AG09319 (cell line): ENCODE measurements around the gene ASIC3.

Experiments used
- DNase-seq: peaks from one replicate; pipeline ENCODE4 v3.0.0-alpha.2; 2010; ENCODE audit warnings: low read depth; ENCODE audit errors: extremely low read depth
- CTCF ChIP-seq: IDR thresholded peaks from 2 replicates; pipeline ENCODE4 v1.5.1; 2011; ENCODE audit warnings: low read depth, mild to moderate bottlenecking, inconsistent platforms, low read length, moderate library complexity

Gene ASIC3

DNA sequence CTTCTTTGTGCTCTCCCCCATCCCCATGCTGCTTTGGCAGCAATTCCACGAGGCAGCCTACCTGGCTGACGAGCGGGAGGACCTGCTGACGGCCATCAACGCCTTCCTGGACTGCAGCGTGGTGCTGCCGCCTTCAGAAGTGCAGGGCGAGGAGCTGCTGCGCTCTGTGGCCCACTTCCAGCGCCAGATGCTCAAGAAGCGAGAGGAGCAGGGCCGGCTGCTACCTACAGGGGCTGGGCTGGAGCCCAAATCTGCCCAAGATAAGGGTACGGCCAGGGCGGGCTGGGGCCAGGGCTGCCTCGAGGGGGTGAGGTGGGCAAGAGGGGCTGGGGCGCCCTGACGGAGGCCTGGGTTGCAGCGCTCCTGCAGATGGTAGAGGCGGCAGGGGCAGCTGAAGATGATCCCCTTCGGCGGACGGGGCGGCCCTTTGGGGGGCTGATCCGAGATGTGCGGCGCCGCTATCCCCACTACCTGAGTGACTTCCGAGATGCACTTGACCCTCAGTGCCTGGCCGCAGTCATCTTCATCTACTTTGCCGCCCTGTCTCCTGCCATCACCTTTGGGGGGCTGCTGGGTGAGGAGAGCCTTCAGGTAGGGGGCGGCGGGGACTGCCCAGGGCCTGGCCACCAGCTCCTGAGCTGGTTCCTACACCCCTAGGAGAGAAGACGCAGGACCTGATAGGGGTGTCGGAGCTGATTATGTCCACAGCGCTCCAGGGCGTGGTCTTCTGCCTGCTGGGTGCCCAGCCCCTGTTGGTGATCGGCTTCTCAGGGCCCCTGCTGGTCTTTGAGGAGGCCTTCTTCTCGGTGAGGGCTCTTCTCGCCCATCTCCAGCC lies 22.9 kb downstream of the ASIC3 start:
- TF ChIP-seq CTCF = no peak
- no peak for DNase-seq

GRCh38 chr7:151073990-151074389 lies 25.7 kb downstream of the ASIC3 start:
- TF ChIP-seq CTCF = no peak
- DNase-seq = no peak

GRCh38 chr7:151074817-151075661 lies 26.7 kb downstream of the ASIC3 start:
- no peak for DNase-seq
- TF ChIP-seq CTCF = no peak

- TF ChIP-seq CTCF = no peak
- no peak for DNase-seq
Observed at GRCh38 chr7:151075662-151075971, 27.3 kb downstream of the ASIC3 start.

- DNase-seq = no peak
- no peak for TF ChIP-seq CTCF
Observed at GRCh38 chr7:151075978-151076426, 27.7 kb downstream of the ASIC3 start.

DNA sequence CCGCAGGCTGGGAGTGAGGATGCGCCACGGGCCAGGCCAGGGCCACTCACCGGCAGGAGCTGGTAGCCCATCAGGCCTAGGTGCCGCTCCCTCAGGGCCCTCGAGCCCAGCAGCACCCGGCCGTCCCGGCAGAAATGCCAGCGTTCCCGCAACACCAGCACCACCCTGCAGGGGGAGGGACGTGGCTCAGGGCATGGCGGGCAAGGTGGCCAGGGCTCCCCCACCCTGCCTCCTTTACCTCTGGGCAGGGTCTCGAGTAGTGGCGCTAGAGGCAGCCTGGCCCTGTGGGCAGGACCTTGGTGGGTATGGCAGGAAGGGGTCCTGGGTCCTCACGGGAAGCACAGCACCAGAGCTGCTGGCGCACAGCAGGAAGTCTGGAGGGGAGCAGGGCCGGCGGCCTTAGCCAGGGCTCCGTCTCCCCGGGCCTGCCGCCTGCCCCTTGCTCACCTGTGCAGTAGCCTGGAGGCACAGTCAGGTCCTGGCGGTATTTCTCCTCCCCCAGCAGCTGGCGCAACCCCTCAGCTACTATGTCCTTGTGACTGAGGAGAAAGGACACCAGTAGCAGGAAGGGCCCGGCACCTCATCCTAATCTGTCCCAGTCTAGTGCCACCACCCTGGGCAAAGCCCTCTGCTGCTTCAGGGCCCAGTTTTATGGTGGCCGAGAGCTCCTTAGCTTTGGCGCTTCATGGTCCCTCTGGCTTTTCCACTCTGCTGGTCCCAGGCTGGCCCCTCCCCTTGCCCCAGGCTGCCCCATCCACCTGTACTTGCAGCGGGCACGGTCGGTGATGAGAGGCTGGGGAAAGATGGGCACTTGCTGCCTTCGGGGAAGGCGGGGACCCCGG lies 28.8 kb downstream of the ASIC3 start:
- no peak for DNase-seq
- TF ChIP-seq CTCF = peak; percentile 28
